ENCODE results near the gene PTGDR2. TPM values are rescaled to one million over a fixed set of nuclear protein-coding genes. Genes with fewer than 3 reads are reported as not detected.

The PTGDR2 gene
- 1.3 TPM for polyA plus RNA-seq (2012; ENCODE audit: insufficient read depth, insufficient read length)

DNA sequence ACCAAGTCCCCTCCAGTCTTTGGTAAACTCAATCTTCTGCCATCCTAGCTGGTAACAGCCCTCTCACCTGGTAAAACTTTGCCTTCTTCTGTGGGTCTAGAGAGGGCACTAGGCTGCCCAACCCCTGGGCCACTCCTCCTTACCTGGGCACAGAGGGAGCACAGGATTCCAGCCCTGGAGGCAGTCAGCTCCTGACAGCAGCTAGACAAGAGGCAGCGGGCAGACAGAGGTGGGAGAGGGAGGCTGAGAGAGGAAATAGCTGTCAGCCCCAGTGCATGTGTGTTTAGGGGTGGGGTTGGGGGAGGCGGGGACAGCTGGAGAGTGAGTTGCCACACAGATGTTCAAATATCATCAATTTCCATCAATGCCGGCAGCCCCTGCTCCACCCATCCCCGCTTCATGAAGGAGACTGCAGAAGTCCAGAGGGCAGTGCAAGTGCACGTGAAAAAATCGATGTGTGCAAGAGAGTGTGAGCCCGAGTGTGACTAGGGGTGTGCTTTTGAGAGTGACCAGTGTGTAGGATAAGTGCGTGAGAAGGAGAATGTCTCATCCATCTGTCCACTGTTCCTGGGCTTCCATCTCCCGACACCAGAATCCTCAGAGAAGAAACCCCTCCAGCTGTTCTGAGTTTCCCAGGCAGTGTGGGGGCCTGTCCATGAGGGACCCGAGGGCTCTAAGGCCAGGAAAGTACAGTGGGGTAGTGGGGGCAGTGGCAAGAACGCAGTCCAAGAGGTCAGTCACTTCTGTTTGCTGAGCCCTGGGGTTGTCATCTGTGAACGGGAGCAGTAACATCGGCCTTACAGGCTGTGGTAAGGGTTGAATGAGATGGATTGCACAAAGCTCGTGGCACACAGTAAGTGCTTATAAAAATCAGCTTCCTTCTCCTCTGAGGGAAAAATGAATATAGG, at the start of gene PTGDR2:
PTGDR2 (minus strand) TSS at position 225 of the 908 bp plus-strand sequence. CDS start 2,228 bp downstream, outside the sequence.
- H3K4me3 ChIP-seq (ENCODE audit: low read length), result no peak within 1 kb of the TSS
- DNase-seq (ENCODE audit: low read depth, low spot score), result no peak

DNA sequence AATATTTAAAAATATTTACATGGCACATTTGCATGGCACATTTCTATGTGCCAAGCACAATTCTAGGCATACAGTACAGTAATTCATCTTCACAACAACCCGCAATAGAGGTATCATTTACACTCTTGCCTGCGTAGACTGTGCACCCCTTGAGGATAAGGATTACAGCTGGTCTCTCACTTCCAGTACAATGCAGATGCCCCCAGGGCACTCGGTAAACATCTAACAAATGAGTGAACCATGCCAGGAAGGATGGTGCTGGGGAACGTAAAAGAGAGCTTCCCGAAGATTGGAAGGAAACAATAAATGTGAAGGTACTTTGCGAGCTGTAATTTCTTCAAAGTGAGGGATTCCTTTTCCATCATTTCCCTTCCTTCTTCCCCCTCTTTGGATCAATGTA, 49.3 kb upstream of the PTGDR2 start:
- no peak for DNase-seq (ENCODE audit: low read depth, low spot score)
- peak overlapping the region; percentile 95 for H3K4me3 ChIP-seq (ENCODE audit: low read length)

DNA sequence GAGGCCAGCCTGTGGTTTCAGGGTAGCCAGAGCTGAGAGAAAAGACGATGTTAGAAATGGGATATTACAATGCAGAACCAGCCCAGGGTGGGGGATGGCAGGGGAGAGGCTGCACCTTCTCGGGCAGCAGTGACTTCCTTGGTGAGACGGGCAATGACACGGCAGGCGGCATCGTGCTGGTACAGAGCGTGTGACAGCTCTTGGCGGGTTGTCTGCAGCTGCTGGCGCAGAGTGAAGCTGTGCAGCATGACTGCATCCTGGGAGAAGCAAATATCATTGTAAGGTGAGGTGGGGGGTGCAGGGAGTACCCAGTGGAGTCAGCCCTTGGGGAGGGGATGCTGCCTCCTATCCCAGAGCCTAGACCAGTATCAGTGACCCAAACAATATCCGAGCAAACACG, 46.9 kb upstream of the PTGDR2 start:
- DNase-seq (ENCODE audit: low read depth, low spot score), result no peak
- H3K4me3 ChIP-seq (ENCODE audit: low read length), result no peak overlapping the region

DNA sequence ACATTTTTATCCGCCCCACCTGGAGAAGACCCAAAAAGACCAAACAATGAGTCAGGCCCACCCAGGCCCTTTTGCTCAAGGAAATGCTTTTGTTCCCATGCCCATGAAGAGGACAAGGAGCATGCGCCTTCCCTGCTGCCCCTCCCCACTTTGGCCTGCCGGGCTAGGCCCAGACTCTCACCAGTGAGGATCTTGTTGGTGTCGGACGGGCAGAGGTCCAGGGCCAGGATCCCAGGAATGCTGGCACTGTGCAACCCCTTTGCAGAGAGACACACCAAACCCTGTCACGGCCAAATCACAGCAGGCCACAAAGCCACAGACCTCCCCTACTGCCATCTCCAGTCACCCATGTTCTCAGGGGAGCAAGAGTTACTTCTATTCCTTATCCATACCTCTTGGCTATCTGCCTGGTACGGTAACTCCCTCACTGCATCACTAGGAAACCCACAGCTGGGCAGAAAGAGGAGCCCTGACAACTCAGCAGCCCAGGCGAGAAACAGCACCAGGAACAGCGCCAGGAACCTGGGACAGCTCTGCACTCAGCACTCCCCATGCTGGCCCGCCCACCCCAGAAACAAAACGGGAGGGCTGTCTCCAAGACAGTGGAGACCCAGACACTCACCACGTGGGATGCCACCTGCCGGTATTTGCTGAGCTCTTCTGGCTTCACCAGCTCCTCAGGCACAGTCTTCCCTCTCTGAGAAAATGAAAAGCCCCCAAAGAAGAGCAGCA, 45.1 kb upstream of the PTGDR2 start:
- no peak for DNase-seq (ENCODE audit: low read depth, low spot score)
- H3K4me3 ChIP-seq (ENCODE audit: low read length), result no peak overlapping the region

DNA sequence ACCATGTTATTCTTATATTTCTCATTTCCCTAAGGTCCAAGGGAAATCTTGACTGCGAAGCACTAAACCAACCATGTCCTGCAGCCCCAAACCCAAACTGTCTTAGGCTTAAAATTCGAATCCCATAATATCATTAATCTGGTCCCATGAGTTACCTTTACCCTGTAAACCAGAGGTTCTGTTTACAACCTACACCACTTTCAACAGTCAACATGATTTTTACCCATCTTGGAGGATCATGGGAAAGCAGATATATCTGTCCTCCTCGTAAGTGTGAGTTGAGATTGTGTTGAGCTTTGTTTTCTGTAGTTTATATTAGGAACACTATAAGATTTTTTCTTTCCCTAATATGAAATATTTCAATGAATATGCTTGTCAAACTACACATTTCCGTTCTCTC, 44.2 kb upstream of the PTGDR2 start:
- no peak overlapping the region for H3K4me3 ChIP-seq (ENCODE audit: low read length)

DNA sequence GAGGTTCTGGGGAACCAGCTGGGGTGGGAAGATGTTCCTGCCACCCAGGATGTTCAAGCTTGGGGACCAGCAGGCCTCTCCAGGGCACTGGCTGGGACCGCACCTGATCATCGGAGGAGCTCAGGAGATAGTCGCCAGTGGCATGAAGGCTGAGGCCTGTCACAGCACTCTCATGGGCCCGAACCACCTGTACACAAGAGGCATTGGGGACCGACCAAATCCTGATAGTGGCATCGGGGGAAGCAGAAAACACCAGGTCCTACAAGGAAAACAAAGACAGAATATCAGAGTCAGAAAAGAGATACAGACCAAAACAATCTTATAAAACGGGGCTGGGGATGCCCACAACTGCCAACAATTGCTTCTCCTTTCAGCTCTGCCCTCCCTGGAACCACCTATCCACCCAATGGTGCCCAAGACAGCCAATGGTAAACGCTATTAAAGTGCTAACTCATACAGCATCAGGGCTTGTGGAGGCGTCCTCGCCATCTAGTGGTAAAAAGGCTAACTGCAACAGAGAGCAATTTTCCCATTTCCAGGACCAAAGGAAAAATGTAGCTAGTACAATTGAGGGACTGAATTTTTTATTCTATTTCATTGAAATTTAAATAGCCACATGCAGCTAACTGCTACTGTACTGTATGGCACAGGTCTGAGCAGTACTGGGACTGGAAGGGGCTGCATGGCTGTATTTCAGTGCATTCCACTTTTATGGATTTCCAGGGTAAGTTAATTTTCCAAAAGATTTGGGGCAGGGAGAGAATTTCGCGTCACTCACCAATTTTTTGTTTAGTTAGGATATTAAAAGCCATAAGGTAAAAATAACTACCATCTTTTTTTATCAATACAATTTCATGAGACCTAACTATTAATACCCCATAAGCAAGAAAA, 43.5 kb upstream of the PTGDR2 start:
- H3K4me3 ChIP-seq (ENCODE audit: low read length), result no peak overlapping the region
- DNase-seq (ENCODE audit: low read depth, low spot score), result peak; percentile 47

More for the DNA sequence above, 44.2 kb upstream of the PTGDR2 start:
- DNase-seq (ENCODE audit: low read depth, low spot score), result no peak

DNA sequence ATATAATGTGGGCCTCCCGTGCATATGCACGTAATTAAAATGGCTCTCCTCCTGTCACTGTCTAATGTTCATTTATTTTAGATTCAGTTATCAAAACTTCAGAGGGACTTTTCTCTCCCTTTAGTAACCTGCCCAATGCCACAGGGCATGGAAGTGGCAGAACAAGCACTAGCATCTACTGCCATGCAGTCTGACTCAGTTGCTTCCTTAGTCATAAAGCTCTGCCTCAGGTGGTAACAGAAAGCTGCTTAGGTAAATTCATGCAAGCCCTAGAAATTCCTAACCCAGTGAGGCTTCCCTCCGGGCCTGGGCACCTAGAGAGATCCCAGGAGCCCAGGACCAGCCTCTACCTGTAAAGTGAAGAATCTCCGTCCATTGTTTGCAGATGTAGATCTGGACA, 41.7 kb upstream of the PTGDR2 start:
- DNase-seq (ENCODE audit: low read depth, low spot score), result no peak
- H3K4me3 ChIP-seq (ENCODE audit: low read length), result no peak overlapping the region

DNA sequence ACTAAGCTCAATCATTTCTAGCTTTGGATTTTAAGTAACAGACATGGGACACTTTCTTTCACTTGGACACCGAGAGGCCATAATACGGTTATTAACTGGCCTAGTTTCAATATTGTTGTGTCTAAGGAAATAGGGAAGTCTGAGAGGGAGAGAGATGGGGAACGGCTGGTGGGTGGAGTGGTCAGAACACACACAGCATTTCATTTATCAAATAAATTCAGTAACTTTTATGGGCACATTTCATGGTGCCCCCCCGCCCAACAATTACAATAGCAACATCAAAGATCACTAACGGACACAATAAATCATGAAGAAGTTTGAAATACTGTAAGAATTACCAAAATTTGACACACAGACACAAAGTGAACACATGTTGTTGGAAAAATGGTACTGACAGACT, 39.9 kb upstream of the PTGDR2 start:
- no peak for DNase-seq (ENCODE audit: low read depth, low spot score)
- no peak overlapping the region for H3K4me3 ChIP-seq (ENCODE audit: low read length)

DNA sequence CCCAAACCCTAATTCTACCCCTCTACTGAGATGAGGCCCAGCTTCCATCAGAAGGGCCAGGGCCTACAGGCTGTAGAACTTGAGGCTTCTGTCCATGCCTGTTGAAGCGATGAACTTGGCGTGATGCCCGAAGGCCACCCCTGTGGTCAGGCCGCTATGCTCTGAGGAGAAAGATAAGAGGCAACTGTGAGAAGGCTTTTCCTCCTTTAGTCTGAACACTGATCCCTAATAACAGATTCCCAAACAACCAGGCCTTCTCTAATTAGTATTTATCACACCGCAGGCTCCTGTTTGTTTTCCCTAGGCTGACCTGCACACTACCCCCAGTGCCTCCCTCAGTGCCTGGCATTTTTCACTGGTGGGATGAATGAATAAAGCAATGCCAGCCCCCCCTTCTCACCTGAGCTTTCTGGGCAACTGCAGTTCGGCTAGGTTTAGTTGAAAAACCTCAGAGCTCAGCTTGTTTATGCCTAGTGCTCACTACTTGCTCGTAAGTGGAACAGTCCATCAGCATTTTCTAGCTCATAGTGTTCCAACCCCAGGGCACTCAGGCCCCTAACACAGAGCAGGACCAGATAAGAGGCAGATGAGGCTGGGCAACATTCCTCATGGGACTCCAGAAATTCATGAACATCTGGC, 35.5 kb upstream of the PTGDR2 start:
- H3K4me3 ChIP-seq (ENCODE audit: low read length), result no peak overlapping the region
- no peak for DNase-seq (ENCODE audit: low read depth, low spot score)

DNA sequence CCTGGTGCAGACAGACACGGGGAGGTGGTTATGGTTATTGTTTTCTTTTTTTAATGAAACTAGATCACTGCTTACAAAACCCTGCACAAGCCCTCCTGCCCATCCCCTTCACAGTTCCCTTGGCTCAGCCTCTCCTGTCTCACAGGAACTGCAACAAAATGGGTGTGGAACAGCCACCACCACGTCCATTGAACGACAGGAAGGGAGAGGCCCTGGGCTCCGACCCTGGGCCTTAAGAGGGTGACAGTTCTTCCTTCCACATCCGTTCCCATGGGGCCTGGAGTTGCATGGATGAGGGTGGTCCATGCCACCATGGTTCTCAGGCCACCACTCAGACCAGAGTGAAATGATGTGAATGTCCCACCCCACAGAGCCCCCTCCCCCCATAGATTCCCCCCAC, 34.9 kb upstream of the PTGDR2 start:
- no peak overlapping the region for H3K4me3 ChIP-seq (ENCODE audit: low read length)
- DNase-seq (ENCODE audit: low read depth, low spot score), result no peak

DNA sequence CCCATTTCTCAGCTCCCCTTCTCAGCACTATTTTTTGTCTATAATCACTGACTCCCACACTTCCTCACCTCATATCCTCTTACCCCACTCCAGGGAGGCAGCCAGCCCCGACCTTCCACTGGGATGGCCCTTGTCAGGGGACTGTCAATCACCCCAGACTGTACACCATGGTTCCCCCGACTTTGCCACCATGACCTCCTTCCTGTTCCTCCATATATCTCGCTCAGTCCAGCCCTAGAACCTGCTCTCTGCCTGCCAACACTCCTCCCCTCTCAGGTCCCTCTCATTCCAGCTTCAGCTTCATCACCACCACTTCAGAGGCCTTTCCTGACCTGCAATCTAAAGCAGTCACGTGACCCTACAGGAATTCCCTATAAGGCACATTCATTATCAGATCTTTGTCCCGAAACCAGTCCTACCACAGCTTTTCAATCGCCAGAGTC, 34.1 kb upstream of the PTGDR2 start:
- H3K4me3 ChIP-seq (ENCODE audit: low read length), result no peak overlapping the region
- DNase-seq (ENCODE audit: low read depth, low spot score), result no peak

DNA sequence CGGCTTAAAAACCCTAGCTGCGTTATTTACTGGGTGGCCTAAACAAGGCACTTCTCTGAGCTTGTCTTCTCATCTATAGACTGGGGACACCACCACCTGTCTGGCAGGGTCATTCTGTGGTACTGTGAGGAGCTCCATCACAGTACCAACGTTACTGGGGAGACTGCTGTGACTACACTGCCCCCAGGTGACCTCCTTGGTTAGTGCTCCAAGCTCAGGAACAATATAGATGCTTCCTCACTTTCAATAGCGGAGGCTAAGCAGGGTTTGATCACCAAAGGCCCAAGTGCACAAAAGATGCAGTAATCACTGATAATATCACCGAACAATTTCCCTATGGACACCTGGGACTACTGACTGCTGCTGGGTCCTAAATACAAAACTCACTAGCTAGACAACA, 31.8 kb upstream of the PTGDR2 start:
- peak; percentile 73 for DNase-seq (ENCODE audit: low read depth, low spot score)
- no peak overlapping the region for H3K4me3 ChIP-seq (ENCODE audit: low read length)

DNA sequence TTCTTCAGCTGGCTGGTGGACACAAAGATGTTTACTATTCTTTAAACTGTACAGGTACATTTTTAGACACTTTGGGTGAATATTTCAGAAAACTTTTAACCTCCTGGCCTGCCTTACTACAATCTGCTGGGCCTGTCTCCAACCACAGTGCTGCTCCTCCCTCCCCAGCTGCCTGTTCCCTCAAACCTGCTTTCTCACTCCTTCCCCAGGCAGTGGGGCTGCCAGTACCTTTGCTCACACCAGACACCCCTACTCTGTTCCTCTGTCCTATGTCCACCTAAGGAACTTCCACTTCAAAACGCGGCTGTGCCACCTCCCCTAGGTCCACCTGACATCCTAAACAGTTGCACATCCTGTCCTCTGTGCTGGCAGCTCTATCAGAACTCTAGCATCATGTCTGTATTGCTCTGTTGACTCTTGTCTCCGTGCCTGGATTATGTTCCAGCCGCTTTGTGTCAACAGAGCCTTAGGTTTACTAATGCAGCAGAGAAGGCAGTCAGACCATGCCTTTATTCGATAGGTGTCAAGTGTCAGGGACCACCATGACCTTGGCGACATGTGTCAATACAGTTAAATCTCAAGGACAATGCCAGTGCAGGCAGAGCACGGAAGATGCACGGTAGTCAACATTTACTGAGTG, 25.0 kb upstream of the PTGDR2 start:
- DNase-seq (ENCODE audit: low read depth, low spot score), result no peak
- H3K4me3 ChIP-seq (ENCODE audit: low read length), result no peak overlapping the region

DNA sequence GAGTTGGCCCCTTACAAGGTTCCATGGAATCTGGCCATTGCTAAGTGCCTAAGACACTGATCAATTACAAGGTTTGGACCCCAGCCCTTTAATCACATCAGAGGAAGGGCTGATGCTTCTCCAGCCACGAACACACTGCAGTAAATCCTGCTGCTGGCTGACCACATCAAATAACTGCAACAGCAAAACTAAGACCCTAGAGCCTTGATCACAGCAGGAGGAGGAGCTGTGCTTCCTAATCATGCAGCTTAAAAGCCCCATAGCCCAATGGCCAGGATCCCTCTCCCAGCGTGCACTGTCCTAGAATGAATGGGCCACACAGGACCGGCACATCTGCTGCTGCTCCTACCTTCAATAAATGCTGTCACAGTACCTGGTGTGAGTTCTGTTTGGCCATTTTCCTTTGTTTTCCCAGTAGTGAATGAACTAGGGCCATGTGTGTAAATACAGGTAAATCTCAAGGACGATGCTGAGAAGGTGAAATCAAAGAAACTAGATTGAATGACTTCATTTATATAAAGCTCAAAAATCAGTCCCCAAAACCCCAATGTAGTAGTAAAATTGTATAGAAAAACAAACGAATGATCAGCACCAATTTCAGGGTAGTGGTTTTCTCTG, 24.3 kb upstream of the PTGDR2 start:
- H3K4me3 ChIP-seq (ENCODE audit: low read length), result no peak overlapping the region
- DNase-seq (ENCODE audit: low read depth, low spot score), result no peak

DNA sequence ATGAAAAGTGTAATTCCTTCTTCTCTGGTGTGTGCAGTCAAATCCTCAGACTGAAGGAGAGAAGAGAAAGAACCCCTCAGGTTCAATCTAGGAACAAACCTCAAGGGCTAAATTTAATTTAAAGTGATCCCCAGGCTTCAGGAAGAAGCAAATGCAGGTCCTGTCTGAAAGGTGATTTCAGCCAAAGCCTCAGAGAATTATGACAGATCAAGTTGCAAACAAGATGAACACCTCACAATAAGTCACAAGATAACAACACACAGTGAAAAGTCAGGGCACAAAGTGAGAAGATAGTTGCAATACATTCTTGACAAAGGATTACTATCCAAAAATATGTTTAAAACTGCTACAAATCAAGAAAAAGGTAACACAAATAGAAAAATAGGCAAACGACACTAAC, 23.4 kb upstream of the PTGDR2 start:
- no peak overlapping the region for H3K4me3 ChIP-seq (ENCODE audit: low read length)
- no peak for DNase-seq (ENCODE audit: low read depth, low spot score)

DNA sequence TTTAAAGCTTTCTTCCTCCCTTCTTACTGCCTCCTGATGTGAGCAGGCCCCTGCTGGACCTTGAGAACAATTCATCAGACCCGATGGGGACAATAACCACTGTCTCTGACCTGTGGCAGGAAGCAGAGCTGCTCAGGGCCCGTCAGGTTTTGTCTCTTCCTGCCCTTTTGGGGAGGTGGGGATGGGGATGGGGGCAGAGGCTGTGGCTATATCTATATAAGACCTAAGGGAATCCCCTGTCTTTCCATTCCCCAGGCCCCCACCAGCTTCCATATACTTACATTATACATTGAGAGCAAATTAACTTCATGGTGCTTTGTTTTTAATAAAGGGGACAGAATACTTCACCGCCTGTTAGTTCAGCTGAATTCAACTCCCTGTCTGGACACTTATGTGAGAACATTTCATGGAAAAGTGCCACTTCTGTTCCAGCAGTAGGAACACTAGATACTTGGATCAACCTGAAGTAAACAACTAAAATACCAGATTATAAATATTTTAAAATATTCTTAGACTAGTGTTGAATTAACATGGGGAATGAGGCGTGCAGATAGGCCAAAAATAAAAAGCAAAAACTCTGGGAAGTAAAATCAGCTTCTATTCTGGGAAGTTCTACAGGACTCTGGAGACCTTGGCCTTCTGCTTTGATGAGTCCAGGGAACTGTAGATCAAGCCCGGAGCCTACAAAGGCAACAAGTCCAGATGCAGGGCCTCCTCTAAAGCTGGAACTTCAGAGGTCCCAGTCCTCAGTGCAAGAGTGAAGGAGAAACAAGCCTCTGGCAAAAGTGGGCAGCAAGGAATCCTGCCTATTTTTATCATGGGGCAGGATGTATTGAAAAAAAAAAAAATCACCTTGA, 22.7 kb upstream of the PTGDR2 start:
- no peak overlapping the region for H3K4me3 ChIP-seq (ENCODE audit: low read length)
- no peak for DNase-seq (ENCODE audit: low read depth, low spot score)

DNA sequence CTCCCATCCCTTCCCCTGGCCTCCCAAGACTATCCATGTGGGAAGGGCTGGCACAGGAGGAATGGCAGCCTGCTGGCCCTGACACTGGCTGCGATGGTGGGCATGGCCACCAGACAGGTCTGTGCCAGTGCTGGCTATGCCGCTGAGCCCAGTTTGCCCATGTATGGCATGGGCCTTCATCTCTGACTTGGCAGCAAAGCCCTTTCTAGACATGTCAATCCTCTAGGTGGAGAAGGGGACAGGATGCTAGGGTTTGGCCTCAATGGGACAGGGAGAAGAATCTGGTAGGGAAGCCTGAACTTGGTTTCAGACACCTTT, 20.4 kb upstream of the PTGDR2 start:
- no peak overlapping the region for H3K4me3 ChIP-seq (ENCODE audit: low read length)
- no peak for DNase-seq (ENCODE audit: low read depth, low spot score)

Measured in Jurkat, Clone E6-1 (cell line).